Activated CD4-positive, alpha-beta T cell treated with anti-CD3 and anti-CD28 coated beads for 48 hours (primary cell): ENCODE data around the gene SMURF1.

Source experiments
- DNase-seq: peaks from one replicate; pipeline ENCODE4 v3.0.0-alpha.2; 2020

The SMURF1 gene

DNA sequence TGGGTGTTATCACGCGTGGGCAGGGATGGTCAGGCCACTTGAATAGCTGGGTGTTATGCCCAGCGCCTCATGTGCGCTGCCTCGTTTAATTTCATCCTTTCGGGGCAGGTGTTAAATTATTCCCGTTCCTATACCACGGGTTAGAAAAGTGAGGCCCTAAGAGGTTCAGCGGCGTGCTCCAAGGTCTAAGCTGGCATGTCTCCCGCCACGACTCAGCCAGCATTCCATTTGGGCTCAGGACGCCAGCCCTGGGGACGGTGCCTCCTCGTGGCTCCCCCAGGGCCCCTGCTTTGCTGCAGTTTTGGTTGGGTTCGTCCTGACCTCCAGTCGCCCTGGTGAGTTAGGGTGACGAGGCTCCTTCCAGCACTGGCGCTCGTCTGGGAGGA, 141.1 kb downstream of the SMURF1 start:
- DNase-seq: no peak

DNA sequence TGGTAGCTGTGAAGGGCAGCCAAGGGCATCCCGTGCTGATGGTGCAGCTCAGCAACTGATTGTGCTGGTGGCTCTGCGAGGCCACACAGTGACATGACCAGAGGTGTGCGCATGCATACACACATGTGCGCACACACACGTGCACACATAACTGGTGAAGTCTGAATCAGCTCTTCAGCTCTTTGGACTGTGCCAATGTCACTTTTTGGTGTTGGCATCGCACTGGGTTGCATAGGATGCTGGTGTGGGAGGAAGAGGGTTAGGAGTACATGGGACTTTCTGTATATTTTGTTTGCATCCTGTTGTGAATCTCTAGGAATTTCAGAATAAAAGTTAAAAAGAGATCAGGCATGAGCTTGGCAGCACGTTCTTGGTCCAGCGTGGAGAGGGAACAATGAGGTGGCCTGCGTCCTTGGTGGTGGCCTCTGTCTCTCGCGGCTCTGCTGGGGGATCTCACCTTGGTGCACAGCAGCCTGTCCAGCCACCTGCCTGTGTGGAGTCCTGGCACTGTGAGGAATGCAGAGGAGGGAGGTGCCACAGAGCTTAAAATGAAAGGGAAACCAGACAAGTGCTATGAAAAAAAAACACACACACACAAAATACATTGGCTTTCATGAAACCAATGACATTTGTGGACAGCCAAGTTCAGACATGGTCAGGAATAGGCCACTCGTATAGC, 141.6 kb downstream of the SMURF1 start:
- no peak for DNase-seq

DNA sequence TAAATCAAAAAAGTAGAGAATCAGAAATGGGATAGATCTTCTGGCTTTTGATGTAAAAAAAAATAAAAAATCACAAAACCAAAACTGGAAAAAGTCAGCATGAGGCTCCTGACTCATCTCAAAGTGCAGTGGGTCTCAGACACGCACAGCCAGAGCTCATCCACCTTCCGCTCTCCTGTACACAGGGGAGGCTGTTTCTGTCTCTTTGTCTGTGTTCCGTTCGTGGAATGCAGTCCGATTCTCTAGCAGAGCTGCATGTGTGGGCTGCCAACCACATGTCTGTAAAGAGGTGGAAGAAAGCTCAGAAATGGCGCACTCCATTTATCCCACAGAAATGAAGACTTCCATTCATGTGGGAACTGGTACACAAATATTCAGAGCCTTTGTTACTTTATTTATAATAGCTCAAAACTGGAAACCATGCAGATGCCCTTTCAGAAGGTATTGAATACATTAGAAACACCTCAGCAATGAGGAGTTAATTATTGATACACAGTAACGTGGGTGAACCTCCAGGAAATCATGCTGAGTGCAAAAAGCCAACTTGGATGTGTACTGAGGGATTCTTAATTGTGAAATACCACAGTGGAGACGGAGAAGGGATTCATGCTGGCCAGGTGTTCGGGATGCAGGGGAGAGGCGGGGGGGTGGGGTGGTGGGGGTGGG, 142.3 kb downstream of the SMURF1 start:
- no peak for DNase-seq

DNA sequence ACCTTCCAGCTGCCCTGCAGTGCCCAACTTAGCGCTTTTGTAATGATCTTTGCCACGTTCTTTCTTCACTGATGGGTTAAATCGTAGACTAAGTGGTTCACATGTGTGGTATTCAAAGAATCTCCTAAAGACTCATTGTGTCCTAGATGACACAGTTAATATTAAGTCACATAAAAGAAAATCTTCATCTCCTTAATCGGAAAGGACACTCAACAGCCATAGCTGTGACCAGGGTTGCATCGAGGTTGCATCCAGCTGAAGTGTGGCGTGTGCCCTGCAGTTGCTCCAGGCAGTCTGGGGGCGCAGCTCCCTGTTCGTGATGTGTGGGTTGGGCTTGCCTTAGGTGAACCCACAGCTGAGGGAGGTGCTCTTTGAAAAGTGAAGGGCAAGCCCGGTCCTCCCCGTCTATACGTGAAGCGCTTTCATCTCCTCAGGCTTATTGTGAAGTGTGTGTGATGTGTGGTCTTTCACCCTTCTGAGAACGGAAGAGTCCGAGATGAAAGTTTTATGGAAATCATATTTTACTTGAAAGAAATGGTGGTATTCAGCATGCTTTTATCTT, 142.9 kb downstream of the SMURF1 start:
- no peak for DNase-seq

DNA sequence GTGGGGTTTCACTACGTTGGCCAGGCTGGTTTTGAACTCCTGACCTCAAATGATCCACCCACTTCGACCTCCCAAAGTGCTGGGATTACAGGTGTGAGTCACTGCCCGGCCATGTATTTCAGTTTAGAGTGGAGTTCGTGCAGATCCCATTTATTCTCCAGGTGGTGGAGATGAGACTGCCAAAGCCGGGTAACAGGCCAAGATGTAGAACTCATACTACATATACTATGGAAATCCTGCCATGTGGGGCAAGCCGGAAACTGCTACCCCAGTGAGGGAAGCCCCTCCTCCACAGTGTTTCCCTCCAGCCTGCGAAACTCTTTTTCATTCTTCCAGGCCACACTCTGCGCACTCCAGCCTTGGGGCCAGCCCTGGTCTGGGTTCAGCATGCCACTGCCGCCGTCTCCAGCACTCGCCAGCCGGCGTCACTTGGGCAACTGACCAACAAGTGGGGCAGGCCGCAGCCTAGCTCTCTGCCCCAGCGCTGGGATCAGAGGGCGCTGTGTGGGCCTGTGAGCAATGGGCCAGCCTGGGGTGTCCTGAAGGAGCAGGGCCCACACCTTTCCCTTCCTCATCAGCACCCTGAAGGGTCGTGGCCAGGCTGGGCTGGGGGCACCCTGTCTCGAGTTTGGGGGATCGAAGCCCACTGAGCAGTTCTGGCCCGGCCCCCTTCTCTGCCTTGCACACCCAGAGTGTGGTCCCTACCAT, 143.6 kb downstream of the SMURF1 start:
- DNase-seq: no peak

DNA sequence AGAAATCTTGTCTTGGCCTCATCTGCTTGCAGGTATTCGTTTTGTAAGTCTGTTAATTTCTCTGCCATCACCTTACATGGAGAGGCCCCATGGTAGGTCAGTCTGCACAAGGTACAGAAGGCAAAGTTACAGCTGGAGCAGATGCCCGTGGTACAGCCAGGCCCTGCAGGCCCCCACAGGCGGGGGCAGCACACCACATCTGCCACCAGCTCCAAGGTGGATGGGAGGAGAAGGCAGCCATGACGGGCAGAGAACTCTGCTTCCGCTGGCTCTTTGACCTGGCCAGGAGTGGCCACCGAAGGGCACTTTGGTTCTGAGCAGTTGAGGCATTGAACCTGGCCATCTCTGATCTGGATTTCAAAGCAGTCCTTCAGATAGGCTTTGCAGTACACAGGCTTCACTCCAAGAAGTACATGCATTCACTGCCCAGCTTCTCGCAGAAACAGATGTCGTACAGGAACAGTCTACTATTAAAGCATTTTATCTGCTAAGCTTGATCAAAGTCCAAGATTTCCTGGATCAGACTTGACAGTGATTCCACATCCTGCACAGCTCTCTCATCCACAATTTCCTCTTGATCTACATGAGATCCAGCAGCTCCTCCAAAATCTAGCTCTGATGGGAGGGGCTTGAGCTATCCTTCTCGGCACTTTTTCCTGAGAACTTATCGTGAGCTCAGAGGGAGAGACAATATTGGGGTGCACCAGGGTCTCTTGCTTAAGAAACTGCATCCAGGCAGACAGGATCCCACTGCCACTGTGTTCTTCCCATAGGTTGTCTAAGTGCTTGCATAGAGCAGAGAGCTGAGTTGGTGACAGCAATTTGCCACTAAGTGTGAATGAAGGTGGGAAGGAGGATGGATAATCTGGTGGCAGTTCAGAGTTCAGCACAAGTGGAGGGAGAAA, 144.8 kb downstream of the SMURF1 start:
- DNase-seq: no peak

DNA sequence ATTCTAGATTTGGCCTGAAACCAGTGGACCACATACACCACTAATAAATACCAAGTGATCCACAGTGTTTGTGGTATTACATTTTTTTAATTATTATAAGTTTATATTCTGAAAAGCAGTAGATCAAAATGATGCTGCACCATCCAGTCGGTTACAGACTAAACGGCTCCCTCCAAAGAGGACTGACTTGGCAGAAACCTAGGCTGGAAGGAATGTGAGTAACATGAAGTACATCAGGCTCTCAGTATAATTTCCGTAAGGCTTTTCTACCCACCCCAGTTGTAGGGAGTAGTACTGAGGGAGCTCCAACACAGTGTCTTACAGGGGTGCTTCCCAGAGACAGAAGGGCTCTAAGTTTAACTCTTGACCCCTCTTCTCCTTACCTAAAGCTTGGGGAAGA, 146.1 kb downstream of the SMURF1 start:
- DNase-seq: no peak

DNA sequence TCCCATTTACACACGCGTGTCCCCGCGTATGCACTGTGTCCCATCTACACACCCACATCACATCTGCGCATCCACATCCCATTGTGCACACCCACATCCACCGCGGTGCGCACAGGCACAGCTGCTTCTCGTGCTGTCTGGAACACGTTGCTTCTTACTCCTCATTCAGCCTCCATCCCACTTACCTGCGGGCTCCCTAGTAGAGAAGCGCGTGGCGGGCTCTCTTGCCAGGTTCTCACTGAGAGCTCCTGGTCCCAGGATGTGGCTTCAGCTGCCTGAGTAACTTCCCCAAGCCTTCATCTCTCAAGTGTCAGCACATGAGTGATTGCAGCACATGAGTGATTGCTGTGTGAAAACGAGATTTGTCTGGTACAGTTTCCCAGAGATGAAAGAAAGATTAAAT, 147.8 kb downstream of the SMURF1 start:
- no peak for DNase-seq

DNA sequence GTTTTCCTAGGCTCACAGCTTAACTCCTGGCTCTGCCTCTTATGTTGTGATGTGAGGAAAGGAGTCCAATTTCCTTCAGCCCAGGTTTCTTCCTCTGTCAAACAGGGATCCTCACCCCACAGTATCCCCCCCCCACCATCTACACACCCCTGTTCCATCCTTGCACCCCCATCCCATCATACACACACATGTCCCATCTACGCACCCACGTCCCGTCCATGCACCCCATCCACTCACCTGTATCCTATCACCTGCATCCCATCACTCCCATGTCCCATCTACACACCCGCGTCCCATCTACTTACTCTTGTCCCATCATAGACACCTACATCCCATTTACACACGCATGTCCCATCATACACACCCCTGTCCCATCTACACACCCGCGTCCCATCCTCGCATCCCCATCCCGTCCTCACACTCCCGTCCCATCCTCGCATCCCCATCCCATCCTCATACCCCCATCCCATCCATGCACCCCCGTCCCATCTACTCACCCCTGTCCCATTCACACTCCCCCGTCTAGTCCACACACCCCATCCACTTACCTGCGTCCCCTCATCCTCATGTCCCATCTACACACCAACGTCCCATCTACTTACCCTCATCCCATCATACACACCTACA, 148.3 kb downstream of the SMURF1 start:
- DNase-seq: no peak

DNA sequence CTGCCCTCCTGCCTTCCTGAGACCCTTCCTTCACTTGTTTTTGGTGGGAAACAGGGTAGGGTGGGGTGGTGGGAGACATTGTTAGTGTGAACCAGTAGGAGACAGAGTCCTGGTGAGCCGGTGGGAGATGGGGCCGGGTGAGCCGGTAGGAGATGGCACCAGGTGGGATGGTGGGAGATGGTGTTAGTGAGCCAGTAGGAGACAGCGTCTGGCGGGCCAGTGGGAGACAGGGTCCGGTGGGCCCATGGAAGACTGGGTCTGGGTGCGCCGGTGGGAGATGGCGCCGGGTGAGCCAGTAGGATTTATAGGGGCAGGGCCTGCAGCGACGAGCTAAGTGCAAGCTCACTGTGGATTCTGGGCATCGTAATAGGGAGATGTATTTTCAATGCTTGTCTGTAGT, 148.8 kb downstream of the SMURF1 start:
- no peak for DNase-seq

DNA sequence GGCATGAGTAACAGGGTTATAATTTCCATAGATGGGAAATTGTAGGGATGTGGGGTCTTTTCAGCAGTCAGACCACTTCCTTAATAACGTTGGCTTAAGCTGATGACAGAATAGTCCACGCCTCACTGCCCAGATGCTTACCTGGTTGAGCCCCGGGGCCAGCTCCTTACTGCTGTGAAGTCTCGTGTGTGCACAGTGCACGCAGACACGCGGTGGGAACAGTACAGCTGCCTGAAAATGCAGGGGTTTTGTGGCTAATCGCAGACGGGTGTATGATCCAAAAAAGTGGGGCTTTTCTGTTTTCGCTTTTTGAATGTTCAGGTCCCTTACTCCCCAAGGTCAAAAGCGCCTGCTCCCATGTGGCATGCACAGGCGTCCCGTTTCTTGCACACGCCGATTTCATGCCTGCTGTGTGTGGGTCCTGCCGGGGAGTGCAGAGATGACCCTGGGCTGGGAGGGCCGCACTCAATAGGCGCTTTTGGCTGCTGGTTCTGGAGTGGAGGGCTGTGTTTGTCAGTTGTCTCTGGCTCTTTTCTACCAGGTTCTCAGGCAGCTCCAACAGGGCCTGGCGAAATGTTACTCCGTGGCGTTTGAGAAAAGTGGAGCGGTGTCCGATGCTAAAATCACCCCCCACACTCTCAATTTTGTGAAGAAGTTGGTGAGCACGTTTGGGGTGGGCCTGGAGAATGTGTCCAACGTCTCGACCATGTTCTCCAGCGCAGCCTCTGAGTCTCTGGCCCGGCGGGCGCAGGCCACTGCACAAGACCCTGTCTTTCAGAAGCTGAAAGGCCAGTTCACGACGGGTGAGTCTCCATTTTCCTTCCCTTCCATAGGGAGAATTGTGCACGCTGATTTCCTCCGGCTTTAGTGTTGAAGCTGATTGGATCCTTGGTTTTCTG, 149.6 kb downstream of the SMURF1 start:
- no peak for DNase-seq

DNA sequence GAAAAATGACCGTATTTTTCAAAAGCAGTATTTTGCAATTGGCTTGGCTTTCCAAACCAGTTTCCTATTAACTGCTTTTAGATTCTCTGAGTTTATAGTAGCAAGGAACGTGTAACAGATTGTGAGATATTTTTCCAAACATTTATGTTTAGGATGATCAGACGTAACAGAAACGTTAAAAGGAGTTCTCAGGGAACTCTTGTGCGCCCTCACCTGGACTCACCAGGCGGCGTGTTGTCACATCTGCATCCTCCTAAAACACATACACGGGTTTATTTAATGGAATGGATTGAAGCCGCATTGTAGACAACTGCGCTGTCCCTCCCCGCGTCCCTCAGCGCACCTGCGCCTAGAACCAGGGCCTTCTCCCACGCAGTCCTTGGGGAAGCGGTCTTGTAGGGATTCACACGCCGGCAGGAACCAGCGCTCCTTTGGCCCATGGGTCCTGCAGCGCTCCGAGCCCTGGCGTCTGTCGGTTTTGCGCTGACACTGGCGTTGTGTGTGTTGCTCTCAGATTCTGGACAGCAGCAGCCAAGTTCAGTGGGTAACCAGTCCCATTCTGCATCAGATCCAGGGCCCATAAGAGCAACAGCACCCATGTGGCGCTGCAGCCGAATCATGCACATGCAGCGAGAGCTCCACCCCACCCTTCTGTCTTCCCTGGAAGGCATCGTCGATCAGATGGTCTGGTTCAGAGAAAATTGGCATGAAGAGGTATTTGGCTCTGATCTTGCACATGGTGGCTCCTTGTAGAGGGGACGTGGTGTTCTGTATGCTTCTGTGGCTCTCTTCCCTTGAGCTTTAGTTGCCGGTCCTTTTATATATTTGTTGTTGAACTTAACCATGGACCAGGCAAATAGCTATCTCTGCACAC, 150.6 kb downstream of the SMURF1 start:
- no peak for DNase-seq

DNA sequence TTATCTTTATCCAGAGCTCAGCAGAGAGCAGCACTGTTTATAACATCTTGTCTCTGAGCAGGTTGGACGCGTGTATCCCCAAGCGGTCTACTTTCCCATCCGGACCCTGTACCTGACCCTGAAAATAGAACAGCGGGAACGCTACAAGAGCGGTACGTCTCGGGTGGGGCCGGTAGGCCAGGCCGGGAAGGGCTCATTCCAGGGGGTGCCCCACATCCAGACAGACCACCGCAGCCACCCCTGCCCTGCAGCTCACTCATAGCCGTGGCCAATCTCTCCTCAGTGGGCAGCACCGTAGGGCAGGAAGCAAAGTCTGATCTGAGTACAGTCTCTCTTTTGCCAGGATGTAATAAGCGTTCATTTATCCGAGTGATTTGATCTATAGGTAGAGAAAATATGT, 151.8 kb downstream of the SMURF1 start:
- DNase-seq: no peak

DNA sequence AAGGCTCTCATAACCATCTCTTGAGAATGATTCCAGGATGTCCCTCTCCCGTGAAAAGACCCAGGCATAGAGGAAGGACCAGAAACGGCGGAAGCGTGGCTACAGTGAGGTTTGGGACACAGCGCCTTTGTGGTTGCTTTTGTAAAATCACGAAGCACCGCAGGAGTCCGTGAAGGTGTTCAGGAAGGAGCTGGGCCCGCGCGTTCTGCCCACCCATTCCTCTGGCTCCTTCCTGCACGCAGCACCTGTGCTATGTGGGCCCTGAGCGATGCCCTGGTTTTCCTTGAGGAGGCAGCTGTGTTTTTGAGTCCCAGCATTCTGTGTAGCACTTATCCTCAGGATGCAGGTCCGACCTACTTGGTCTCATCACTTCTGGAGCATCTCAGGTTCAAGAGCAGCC, 152.8 kb downstream of the SMURF1 start:
- no peak for DNase-seq

DNA sequence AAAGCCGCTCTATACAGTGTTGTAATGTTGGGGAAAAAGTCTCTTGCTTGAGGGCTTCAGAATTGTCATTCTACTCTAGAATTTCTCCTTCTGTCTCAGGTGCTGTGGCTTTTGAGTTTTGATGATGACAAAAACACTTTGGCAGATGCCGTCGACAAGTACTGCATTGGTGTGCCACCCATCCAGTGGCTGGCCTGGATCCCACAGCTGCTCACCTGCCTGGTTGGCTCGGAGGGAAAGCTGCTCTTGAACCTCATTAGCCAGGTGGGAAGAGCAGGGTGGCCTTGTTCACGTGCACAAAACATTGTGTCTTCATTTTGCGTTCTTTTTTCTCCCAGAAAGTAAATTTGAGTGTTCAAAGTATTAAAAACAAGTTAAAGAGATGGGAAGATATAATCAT, 153.6 kb downstream of the SMURF1 start:
- DNase-seq: no peak

DNA sequence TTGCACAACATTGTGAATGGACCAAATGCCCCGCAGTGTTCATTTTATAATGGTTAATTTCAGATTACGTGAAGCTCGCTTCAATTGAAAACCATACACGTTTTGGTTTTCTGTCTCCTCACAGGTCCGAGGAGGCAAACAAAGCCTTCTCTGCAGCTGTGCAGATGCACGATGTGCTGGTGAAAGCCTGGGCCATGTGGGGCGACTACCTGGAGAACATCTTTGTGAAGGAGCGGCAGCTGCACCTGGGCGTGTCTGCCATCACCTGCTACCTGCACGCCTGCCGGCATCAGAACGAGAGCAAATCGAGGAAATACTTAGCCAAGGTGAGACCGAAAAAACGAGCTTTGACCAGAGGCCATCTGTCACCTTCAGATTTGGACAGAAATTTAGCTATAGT, 155.3 kb downstream of the SMURF1 start:
- no peak for DNase-seq

DNA sequence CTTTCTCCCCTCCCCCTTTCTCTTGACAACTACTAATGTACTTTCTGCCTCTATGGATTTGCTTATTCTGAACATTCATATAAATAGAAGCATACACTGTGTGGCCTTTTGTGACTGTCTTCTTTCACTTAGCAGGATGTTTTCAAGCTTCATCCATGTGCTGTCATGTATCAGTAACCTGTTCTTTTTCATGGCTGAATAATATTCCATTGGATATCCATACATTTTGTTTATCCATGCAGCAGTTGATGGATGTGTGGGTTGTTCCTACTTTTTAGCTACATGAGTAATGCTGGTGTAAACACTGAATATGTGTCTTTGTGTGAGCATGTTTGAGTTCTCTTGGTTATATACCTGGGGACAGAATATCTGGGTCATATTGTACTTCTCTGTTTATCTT, 158.0 kb downstream of the SMURF1 start:
- no peak for DNase-seq

DNA sequence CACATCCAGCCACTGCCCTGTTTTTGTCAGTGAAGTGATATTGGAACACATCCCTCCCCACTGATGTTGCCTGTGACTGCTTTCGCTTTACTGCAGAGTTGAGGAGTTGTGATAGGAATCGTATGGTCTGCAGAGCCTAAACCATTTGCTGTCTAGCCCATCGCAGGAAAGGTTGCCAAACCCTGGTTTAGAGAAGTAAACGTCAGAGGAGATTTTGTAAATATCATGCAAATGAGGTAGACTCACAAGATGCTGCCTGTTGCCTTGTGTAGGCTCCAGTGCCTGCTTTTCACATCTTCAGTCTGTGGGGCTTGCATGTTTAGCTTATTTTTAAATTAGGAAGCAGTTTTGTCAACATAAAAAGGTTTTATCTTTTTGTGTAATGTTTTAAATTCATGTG, 158.5 kb downstream of the SMURF1 start:
- no peak for DNase-seq

DNA sequence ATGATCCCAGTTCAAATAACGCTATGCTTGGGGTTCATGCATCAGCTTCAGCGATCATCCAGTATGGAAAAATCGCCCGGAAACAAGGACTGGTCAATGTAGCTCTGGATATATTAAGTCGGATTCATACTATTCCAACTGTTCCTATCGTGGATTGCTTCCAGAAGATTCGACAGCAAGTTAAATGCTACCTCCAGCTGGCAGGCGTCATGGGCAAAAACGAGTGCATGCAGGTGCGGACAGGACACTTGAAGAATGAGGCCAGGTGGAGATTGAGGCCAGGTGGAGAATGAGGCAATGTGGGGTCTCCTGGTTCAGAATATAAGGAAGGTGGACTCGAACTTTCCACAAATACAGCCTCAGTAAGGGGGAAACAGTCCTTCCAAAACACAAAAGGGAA, 159.8 kb downstream of the SMURF1 start:
- DNase-seq: no peak

DNA sequence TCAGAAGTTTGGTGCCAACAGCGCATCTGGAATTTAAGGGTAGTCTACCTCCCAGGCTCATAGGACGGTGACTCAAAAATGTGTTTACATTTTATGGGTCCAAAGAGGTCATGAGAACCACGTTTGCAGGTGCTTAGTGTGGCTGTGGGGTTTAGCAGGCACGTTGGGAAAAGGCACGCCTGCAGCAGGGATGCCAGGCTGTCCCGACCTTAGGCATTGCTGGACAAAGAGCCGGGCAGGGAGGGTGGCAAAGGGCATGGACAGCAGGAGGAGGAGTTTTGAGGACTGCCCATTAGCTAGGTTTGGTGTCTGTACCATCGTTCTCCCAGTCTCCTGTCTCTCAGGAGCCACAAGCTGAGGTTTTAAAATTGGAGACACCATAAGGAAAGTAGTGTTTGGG, 161.2 kb downstream of the SMURF1 start:
- no peak for DNase-seq
